Memory B cell (primary cell): Measurements from ENCODE around the gene JAM3.

Source experiments
- ATAC-seq: fragments of 150-1000 bp; cut with Tn5 transposase; 2 replicates; pipeline ENCODE4 v1.10.0; 2021; ENCODE audit warnings: low read depth, mild to moderate bottlenecking, moderate library complexity
- DNase-seq, 2 donors: peaks; one replicate each; pipeline ENCODE4 v3.0.0; 2022; ENCODE audit warnings: low spot score in 2 of 2
- H3K27ac Mint-ChIP-seq: one replicate; pipeline ENCODE4 v1.8.0; 2022; ENCODE audit warnings: mild to moderate bottlenecking, moderate library complexity, mixed read lengths
- H3K27me3 Mint-ChIP-seq: one replicate; pipeline ENCODE4 v1.8.0; 2022; ENCODE audit warnings: mixed read lengths
- H3K36me3 Mint-ChIP-seq: one replicate; pipeline ENCODE4 v1.8.0; 2022; ENCODE audit warnings: mild to moderate bottlenecking, mixed read lengths
- H3K4me1 Mint-ChIP-seq: one replicate; pipeline ENCODE4 v1.8.0; 2022; ENCODE audit warnings: mixed read lengths
- H3K4me3 Mint-ChIP-seq: one replicate; pipeline ENCODE4 v1.8.0; 2022; ENCODE audit warnings: mild to moderate bottlenecking, moderate library complexity, mixed read lengths
- H3K9me3 Mint-ChIP-seq: one replicate; pipeline ENCODE4 v1.8.0; 2022; ENCODE audit warnings: mixed read lengths

JAM3 gene

GRCh38 chr11:134146598-134146997, 77.7 kb downstream of the JAM3 start:
- Mint-ChIP-seq H3K4me1 (peaks cover 3% of the 10 kb centered on the region), H3K9me3 (no peaks in the 10 kb centered on the region), H3K27me3 (no peaks in the 10 kb centered on the region), H3K36me3 (peaks cover 30% of the 10 kb centered on the region), H3K4me3 (no peak overlapping the region), H3K27ac (no peak overlapping the region)
- DNase-seq (no peak), ATAC-seq (no peak)

GRCh38 chr11:134149371-134149770, 80.5 kb downstream of the JAM3 start:
- no peaks in the 10 kb centered on the region for H3K27me3 Mint-ChIP-seq

GRCh38 chr11:134150195-134150903, 81.5 kb downstream of the JAM3 start:
- ATAC-seq = no peak
- Mint-ChIP-seq H3K27me3 (no peaks in the 10 kb centered on the region), H3K9me3 (no peaks in the 10 kb centered on the region), H3K27ac (no peak overlapping the region), H3K4me3 (no peak overlapping the region), H3K36me3 (peaks cover 27% of the 10 kb centered on the region), H3K4me1 (peaks cover 3% of the 10 kb centered on the region)
- DNase-seq = no peak

More at GRCh38 chr11:134149371-134149770, 80.5 kb downstream of the JAM3 start:
- ATAC-seq (no peak), DNase-seq (no peak)
- Mint-ChIP-seq H3K9me3 (no peaks in the 10 kb centered on the region), H3K4me1 (peaks cover 3% of the 10 kb centered on the region), H3K4me3 (no peak overlapping the region), H3K27ac (no peak overlapping the region), H3K36me3 (peaks cover 29% of the 10 kb centered on the region)

GRCh38 chr11:134151083-134151747, 82.3 kb downstream of the JAM3 start:
- peaks cover 3% of the 10 kb centered on the region for H3K4me1 Mint-ChIP-seq
- H3K4me3 Mint-ChIP-seq = no peak overlapping the region
- DNase-seq (no peak), ATAC-seq (no peak)
- H3K27me3 Mint-ChIP-seq = no peaks in the 10 kb centered on the region
- H3K27ac Mint-ChIP-seq = peak overlapping the region; percentile 50
- peaks cover 33% of the 10 kb centered on the region for H3K36me3 Mint-ChIP-seq
- H3K9me3 Mint-ChIP-seq = no peaks in the 10 kb centered on the region

- peaks cover 3% of the 10 kb centered on the region for H3K4me1 Mint-ChIP-seq
- no peaks in the 10 kb centered on the region for H3K27me3 Mint-ChIP-seq
- H3K36me3 Mint-ChIP-seq = peaks cover 39% of the 10 kb centered on the region
- H3K4me3 Mint-ChIP-seq = no peak overlapping the region
- ATAC-seq = no peak
- no peaks in the 10 kb centered on the region for H3K9me3 Mint-ChIP-seq
- no peak for DNase-seq
- no peak overlapping the region for H3K27ac Mint-ChIP-seq
Observed at GRCh38 chr11:134152696-134153095, 83.8 kb downstream of the JAM3 start.

GRCh38 chr11:134153147-134153905, 84.5 kb downstream of the JAM3 start:
- Mint-ChIP-seq H3K4me1 (peaks cover 3% of the 10 kb centered on the region), H3K27ac (peak overlapping the region; percentile 56), H3K27me3 (no peaks in the 10 kb centered on the region), H3K36me3 (peaks cover 34% of the 10 kb centered on the region), H3K9me3 (no peaks in the 10 kb centered on the region), H3K4me3 (no peak overlapping the region)
- DNase-seq (no peak), ATAC-seq (no peak)

- no peaks in the 10 kb centered on the region for H3K9me3 Mint-ChIP-seq
- no peak for ATAC-seq
- H3K36me3 Mint-ChIP-seq = peaks cover 41% of the 10 kb centered on the region
- peaks cover 3% of the 10 kb centered on the region for H3K4me1 Mint-ChIP-seq
- DNase-seq = no peak
- H3K27ac Mint-ChIP-seq = peak overlapping the region; percentile 23
- H3K4me3 Mint-ChIP-seq = no peak overlapping the region
- no peaks in the 10 kb centered on the region for H3K27me3 Mint-ChIP-seq
Observed at GRCh38 chr11:134154441-134154840, 85.6 kb downstream of the JAM3 start.

GRCh38 chr11:134155456-134155855, 86.6 kb downstream of the JAM3 start:
- ATAC-seq (no peak), DNase-seq (no peak)
- H3K4me3 Mint-ChIP-seq = no peak overlapping the region
- peak overlapping the region; percentile 23 for H3K27ac Mint-ChIP-seq
- no peaks in the 10 kb centered on the region for H3K27me3 Mint-ChIP-seq
- H3K36me3 Mint-ChIP-seq = peaks cover 47% of the 10 kb centered on the region
- no peaks in the 10 kb centered on the region for H3K9me3 Mint-ChIP-seq
- H3K4me1 Mint-ChIP-seq = peaks cover 3% of the 10 kb centered on the region

- no peaks in the 10 kb centered on the region for H3K9me3 Mint-ChIP-seq
- peaks cover 3% of the 10 kb centered on the region for H3K4me1 Mint-ChIP-seq
- peaks cover 45% of the 10 kb centered on the region for H3K36me3 Mint-ChIP-seq
- ATAC-seq = no peak
- no peak overlapping the region for H3K27ac Mint-ChIP-seq
- no peaks in the 10 kb centered on the region for H3K27me3 Mint-ChIP-seq
- H3K4me3 Mint-ChIP-seq = no peak overlapping the region
- no peak for DNase-seq
Observed at GRCh38 chr11:134155946-134156865, 87.3 kb downstream of the JAM3 start.

- DNase-seq = no peak
- H3K27me3 Mint-ChIP-seq = no peaks in the 10 kb centered on the region
- H3K36me3 Mint-ChIP-seq = peaks cover 41% of the 10 kb centered on the region
Observed at GRCh38 chr11:134157451-134157850, 88.6 kb downstream of the JAM3 start.

GRCh38 chr11:134158023-134158422, 89.2 kb downstream of the JAM3 start:
- Mint-ChIP-seq H3K4me3 (no peak overlapping the region), H3K9me3 (no peaks in the 10 kb centered on the region), H3K27ac (no peak overlapping the region), H3K36me3 (peaks cover 45% of the 10 kb centered on the region), H3K27me3 (no peaks in the 10 kb centered on the region), H3K4me1 (no peaks in the 10 kb centered on the region)
- no peak for DNase-seq
- ATAC-seq = no peak

More at GRCh38 chr11:134157451-134157850, 88.6 kb downstream of the JAM3 start:
- ATAC-seq = no peak
- Mint-ChIP-seq H3K9me3 (no peaks in the 10 kb centered on the region), H3K4me1 (no peaks in the 10 kb centered on the region), H3K4me3 (no peak overlapping the region), H3K27ac (no peak overlapping the region)

GRCh38 chr11:134159652-134160051, 90.8 kb downstream of the JAM3 start:
- peaks cover 48% of the 10 kb centered on the region for H3K36me3 Mint-ChIP-seq
- ATAC-seq = no peak

GRCh38 chr11:134164490-134165370, 95.9 kb downstream of the JAM3 start:
- Mint-ChIP-seq H3K36me3 (peaks cover 55% of the 10 kb centered on the region), H3K9me3 (no peaks in the 10 kb centered on the region), H3K27me3 (no peaks in the 10 kb centered on the region), H3K4me3 (no peak overlapping the region), H3K27ac (no peak overlapping the region), H3K4me1 (no peaks in the 10 kb centered on the region)
- no peak for ATAC-seq
- no peak for DNase-seq

More at GRCh38 chr11:134159652-134160051, 90.8 kb downstream of the JAM3 start:
- no peak for DNase-seq
- no peaks in the 10 kb centered on the region for H3K4me1 Mint-ChIP-seq
- no peaks in the 10 kb centered on the region for H3K9me3 Mint-ChIP-seq
- H3K27me3 Mint-ChIP-seq = no peaks in the 10 kb centered on the region
- H3K27ac Mint-ChIP-seq = no peak overlapping the region
- no peak overlapping the region for H3K4me3 Mint-ChIP-seq
